Stimulated activated CD4-positive, alpha-beta T cell treated with anti-CD3 and anti-CD28 coated beads, Interleukin-1b, Interleukin-23, amount 100 ng/mL, for 4 hours (primary cell): ENCODE results near the gene POU6F1.

Experiments used
- DNase-seq, 2 donors: peaks; one replicate each; pipeline ENCODE4 v3.0.0-alpha.2; 2020; ENCODE audit warnings: low read depth in 2 of 2

Gene POU6F1

DNA sequence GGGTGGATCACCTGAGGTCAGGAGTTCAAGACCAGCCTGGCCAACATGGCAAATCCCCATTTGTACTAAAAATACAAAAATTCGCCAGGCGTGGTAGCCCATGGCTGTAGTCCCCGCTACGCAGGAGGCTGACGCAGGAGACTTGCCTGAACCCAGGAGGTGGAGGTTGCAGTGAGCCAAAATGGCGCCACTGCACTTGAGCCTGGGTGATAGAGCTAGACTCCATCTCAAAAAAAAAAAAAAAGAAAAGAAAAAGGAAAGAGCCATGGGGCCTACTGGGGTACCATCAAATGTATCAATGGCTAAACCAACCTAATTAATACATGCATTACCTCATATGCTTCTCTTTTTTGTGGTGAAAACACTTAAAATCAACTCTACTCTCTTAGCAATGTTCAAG is 55.6 kb downstream of the POU6F1 start:
- no peak for DNase-seq

DNA sequence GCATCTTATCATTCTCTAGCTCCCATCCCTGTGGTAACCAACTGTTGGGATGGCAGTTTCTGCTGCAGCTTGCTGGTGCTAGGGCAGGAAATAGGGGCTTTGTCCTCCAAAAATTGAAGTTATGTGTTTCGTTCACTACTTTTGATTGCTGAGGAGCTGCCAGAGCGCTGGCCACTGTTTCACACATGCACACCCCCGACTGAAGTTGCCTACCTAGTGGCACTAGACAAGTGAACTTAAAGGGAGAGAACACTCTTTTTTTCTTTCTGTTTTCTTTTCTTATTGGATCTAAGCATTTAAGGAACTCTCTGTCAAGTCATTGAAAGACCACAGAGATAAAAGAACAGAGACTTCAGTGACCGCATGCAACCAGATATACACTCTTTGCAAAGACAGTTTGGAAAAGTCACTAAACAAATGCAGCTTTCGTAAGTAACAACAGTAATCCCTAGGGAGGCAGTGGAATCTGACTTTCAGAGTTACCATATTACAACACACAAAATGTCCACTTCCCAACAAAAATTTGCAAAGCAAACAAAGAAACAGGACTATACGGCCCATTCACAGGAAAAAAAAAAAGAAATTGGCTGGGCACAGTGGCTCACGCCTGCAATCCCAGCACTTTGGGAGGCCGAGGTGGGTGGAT is 56.9 kb downstream of the POU6F1 start:
- no peak for DNase-seq

DNA sequence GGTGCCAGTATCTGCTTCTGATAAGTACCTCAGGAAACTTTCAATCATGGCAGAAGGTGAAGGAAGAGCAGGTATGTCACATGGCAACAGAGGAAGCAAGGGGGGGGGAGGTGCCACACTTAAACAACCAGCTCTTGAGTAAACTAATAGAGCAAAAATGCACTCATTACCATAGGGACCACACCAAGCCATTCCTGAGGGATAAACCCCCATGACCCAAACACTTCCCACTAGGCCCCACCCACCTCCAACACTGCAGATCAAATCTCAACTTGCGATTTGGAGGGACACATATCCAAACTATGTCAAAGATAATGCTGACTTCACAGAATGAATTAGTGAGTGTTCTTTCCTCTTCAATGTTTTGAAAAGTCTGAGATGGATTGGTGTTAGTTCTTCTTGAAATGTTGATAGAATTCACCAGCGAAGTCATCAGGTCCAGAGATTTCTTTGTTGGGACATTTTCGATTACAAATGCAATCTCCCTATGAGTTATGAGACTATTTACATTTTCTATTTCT is 61.6 kb downstream of the POU6F1 start:
- no peak for DNase-seq

DNA sequence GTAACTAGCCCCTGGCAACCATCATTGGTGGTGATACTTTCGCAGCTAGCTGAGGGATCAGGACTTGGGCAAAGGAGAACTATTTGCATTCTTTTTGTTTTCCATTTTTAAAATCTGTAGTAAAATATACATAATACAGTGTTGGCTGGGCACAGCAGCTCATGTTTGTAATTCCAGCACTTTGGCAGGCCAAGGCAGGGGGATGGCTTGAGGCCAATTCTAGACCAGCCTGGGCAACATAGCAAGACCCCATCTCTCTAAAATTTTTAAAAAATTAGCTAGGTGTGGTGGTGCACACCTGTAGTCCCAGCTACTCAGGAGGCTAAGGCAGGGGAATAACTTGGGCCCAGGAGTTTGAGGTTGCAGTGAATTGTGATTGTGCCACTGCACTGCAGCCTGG is 64.9 kb downstream of the POU6F1 start:
- no peak for DNase-seq

DNA sequence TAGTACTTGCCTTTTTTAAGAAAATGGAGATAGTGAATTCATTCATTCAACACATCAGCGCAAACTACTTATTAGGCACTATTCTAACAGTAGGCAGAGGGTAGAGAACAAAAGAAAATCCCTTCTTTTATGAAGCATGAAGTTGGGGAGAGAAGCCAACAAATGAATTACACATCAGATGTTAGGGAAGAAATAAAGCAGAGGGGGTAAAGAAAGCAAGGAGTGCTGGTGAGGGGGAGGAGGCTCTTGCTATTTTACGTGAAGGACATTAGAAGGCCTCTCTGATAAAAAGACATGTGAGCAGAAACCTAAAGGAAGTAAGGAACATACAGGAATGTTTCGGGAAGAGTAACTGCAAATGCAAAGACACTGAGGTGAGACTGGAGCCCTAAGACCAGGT is 67.1 kb downstream of the POU6F1 start:
- no peak for DNase-seq

DNA sequence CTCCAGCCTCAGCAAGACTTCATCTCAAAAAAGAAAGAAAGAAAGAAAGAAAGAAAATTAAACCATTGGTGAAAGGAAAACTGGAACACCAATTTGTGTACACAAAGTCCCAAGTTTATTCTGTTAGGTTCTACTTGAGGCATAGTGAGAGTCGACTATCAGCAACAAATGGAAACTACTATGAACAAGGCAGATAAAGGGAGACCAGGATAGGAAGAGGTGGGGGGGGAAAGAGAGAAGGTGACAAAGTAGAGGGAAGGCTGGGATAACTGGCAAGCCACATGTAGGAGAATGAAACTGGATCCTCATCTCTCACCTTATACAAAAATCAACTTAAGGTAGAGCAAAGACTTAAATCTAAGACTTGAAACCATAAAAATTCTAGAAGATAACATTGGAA is 70.6 kb downstream of the POU6F1 start:
- no peak for DNase-seq

DNA sequence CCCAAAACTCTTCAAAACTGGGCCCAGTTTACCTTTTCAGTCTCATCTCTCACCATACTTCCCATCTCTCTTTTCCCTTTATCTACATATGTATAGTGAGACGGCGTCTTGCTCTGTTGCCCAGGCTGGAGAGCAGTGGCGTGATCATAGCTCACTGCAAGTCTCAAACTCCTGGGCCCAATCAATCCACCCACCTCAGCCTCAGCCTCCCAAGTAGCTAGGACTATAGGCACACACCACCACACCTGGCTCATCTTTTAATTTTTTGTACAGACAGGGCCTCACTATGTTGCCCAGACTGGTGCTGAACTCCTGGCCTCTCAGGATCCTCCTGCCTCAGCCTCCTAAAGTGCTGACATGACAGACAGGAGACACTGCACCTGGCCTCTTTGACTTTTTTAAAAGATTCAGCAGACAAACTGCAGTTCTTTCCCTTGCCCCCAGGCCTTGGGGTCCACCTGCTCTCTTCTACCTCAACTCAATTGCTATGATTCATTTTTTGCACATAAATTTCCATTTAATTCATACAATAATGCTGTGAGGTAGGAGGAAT is 78.5 kb downstream of the POU6F1 start:
- no peak for DNase-seq
